Measurements from ENCODE around the gene TIMMDC1. TPM values are rescaled to one million over a fixed set of nuclear protein-coding genes. Genes with fewer than 3 reads are reported as not detected.

TIMMDC1 gene
- polyA plus RNA-seq, 2 donors, result 46.3 to 54.8 TPM

GRCh38 chr3:119481079-119481478 lies 17.3 kb upstream of the TIMMDC1 start:
- Histone ChIP-seq H3K36me3 (ENCODE audit: control insufficient read depth in 2 of 2, insufficient read depth in 2 of 2, low read length in 1 of 2) (peaks cover 5 to 15% of the 10 kb centered on the region in 2 donors), H3K27ac (ENCODE audit: low read depth in 2 of 2, low read length in 1 of 2) (no peak overlapping the region)
- WGBS, 2 donors, result 65 to 76% methylated on average over 2 of the region's 2 CpGs

GRCh38 chr3:119483101-119483500 lies 15.2 kb upstream of the TIMMDC1 start:
- H3K9me3 ChIP-seq (ENCODE audit: control insufficient read depth in 2 of 2, insufficient read depth in 1 of 2, low read depth in 1 of 2, low read length in 1 of 2), result no peaks in the 10 kb centered on the region
- no peak overlapping the region for H3K27ac ChIP-seq (ENCODE audit: low read depth in 2 of 2, low read length in 1 of 2)
- H3K36me3 ChIP-seq (ENCODE audit: control insufficient read depth in 2 of 2, insufficient read depth in 2 of 2, low read length in 1 of 2), result peaks cover 0 to 13% of the 10 kb centered on the region in 2 donors
- 67 to 68% methylated on average over 1 of the region's 1 CpG for WGBS, 2 donors
- no peaks in the 10 kb centered on the region for H3K4me1 ChIP-seq (ENCODE audit: control insufficient read depth in 2 of 2, insufficient read depth in 2 of 2, low read length in 1 of 2)
- no peak overlapping the region for H3K4me3 ChIP-seq (ENCODE audit: low read depth in 1 of 2, low read length in 2 of 2)
- no peaks in the 10 kb centered on the region for H3K27me3 ChIP-seq (ENCODE audit: control insufficient read depth in 1 of 2, insufficient read depth in 2 of 2, low read length in 2 of 2)

More at GRCh38 chr3:119481079-119481478, 17.3 kb upstream of the TIMMDC1 start:
- H3K4me3 ChIP-seq (ENCODE audit: low read depth in 1 of 2, low read length in 2 of 2), result no peak overlapping the region
- no peaks in the 10 kb centered on the region for H3K9me3 ChIP-seq (ENCODE audit: control insufficient read depth in 2 of 2, insufficient read depth in 1 of 2, low read depth in 1 of 2, low read length in 1 of 2)
- H3K27me3 ChIP-seq (ENCODE audit: control insufficient read depth in 1 of 2, insufficient read depth in 2 of 2, low read length in 2 of 2), result no peaks in the 10 kb centered on the region
- no peaks in the 10 kb centered on the region for H3K4me1 ChIP-seq (ENCODE audit: control insufficient read depth in 2 of 2, insufficient read depth in 2 of 2, low read length in 1 of 2)

- Histone ChIP-seq H3K27me3 (ENCODE audit: control insufficient read depth in 1 of 2, insufficient read depth in 2 of 2, low read length in 2 of 2) (no peaks in the 10 kb centered on the region), H3K4me3 (ENCODE audit: low read depth in 1 of 2, low read length in 2 of 2) (no peak overlapping the region), H3K9me3 (ENCODE audit: control insufficient read depth in 2 of 2, insufficient read depth in 1 of 2, low read depth in 1 of 2, low read length in 1 of 2) (no peaks in the 10 kb centered on the region), H3K4me1 (ENCODE audit: control insufficient read depth in 2 of 2, insufficient read depth in 2 of 2, low read length in 1 of 2) (no peaks in the 10 kb centered on the region), H3K36me3 (ENCODE audit: control insufficient read depth in 2 of 2, insufficient read depth in 2 of 2, low read length in 1 of 2) (peaks cover 0 to 11% of the 10 kb centered on the region in 2 donors), H3K27ac (ENCODE audit: low read depth in 2 of 2, low read length in 1 of 2) (no peak overlapping the region)
- WGBS, 2 donors, result 93 to 98% methylated on average over 2 of the region's 2 CpGs
Observed at GRCh38 chr3:119485563-119485962, 12.8 kb upstream of the TIMMDC1 start.

GRCh38 chr3:119490153-119490552 lies 8.2 kb upstream of the TIMMDC1 start:
- H3K27me3 ChIP-seq (ENCODE audit: control insufficient read depth in 1 of 2, insufficient read depth in 2 of 2, low read length in 2 of 2), result no peaks in the 10 kb centered on the region
- peaks cover 3 to 11% of the 10 kb centered on the region in 2 donors for H3K36me3 ChIP-seq (ENCODE audit: control insufficient read depth in 2 of 2, insufficient read depth in 2 of 2, low read length in 1 of 2)
- no peaks in the 10 kb centered on the region for H3K9me3 ChIP-seq (ENCODE audit: control insufficient read depth in 2 of 2, insufficient read depth in 1 of 2, low read depth in 1 of 2, low read length in 1 of 2)
- H3K4me1 ChIP-seq (ENCODE audit: control insufficient read depth in 2 of 2, insufficient read depth in 2 of 2, low read length in 1 of 2), result no peaks in the 10 kb centered on the region
- H3K27ac ChIP-seq (ENCODE audit: low read depth in 2 of 2, low read length in 1 of 2), result no peak overlapping the region
- 88 to 95% methylated on average over 2 of the region's 2 CpGs for WGBS, 2 donors
- no peak overlapping the region for H3K4me3 ChIP-seq (ENCODE audit: low read depth in 1 of 2, low read length in 2 of 2)

GRCh38 chr3:119492128-119492527 lies 6.2 kb upstream of the TIMMDC1 start:
- Histone ChIP-seq H3K36me3 (ENCODE audit: control insufficient read depth in 2 of 2, insufficient read depth in 2 of 2, low read length in 1 of 2) (peaks cover 0 to 3% of the 10 kb centered on the region in 2 donors), H3K4me3 (ENCODE audit: low read depth in 1 of 2, low read length in 2 of 2) (no peak overlapping the region)
- 95% methylated on average over 2 of the region's 2 CpGs for WGBS, 2 donors

GRCh38 chr3:119492810-119493209 lies 5.5 kb upstream of the TIMMDC1 start:
- H3K36me3 ChIP-seq (ENCODE audit: control insufficient read depth in 2 of 2, insufficient read depth in 2 of 2, low read length in 1 of 2), result peaks cover 0 to 3% of the 10 kb centered on the region in 2 donors
- no peaks in the 10 kb centered on the region for H3K27me3 ChIP-seq (ENCODE audit: control insufficient read depth in 1 of 2, insufficient read depth in 2 of 2, low read length in 2 of 2)
- WGBS, 2 donors, result 87 to 90% methylated on average over 3 of the region's 3 CpGs
- no peaks in the 10 kb centered on the region for H3K9me3 ChIP-seq (ENCODE audit: control insufficient read depth in 2 of 2, insufficient read depth in 1 of 2, low read depth in 1 of 2, low read length in 1 of 2)
- H3K4me3 ChIP-seq (ENCODE audit: low read depth in 1 of 2, low read length in 2 of 2), result no peak overlapping the region
- no peaks in the 10 kb centered on the region for H3K4me1 ChIP-seq (ENCODE audit: control insufficient read depth in 2 of 2, insufficient read depth in 2 of 2, low read length in 1 of 2)
- H3K27ac ChIP-seq (ENCODE audit: low read depth in 2 of 2, low read length in 1 of 2), result no peak overlapping the region

More at GRCh38 chr3:119492128-119492527, 6.2 kb upstream of the TIMMDC1 start:
- Histone ChIP-seq H3K4me1 (ENCODE audit: control insufficient read depth in 2 of 2, insufficient read depth in 2 of 2, low read length in 1 of 2) (no peaks in the 10 kb centered on the region), H3K9me3 (ENCODE audit: control insufficient read depth in 2 of 2, insufficient read depth in 1 of 2, low read depth in 1 of 2, low read length in 1 of 2) (no peaks in the 10 kb centered on the region), H3K27me3 (ENCODE audit: control insufficient read depth in 1 of 2, insufficient read depth in 2 of 2, low read length in 2 of 2) (no peaks in the 10 kb centered on the region), H3K27ac (ENCODE audit: low read depth in 2 of 2, low read length in 1 of 2) (no peak overlapping the region)

GRCh38 chr3:119494597-119494996 lies 3.8 kb upstream of the TIMMDC1 start:
- Histone ChIP-seq H3K4me1 (ENCODE audit: control insufficient read depth in 2 of 2, insufficient read depth in 2 of 2, low read length in 1 of 2) (peaks cover 0 to 2% of the 10 kb centered on the region in 2 donors), H3K27ac (ENCODE audit: low read depth in 2 of 2, low read length in 1 of 2) (no peak overlapping the region), H3K36me3 (ENCODE audit: control insufficient read depth in 2 of 2, insufficient read depth in 2 of 2, low read length in 1 of 2) (peaks cover 0 to 3% of the 10 kb centered on the region in 2 donors), H3K9me3 (ENCODE audit: control insufficient read depth in 2 of 2, insufficient read depth in 1 of 2, low read depth in 1 of 2, low read length in 1 of 2) (no peaks in the 10 kb centered on the region), H3K4me3 (ENCODE audit: low read depth in 1 of 2, low read length in 2 of 2) (no peak overlapping the region), H3K27me3 (ENCODE audit: control insufficient read depth in 1 of 2, insufficient read depth in 2 of 2, low read length in 2 of 2) (no peaks in the 10 kb centered on the region)
- 88 to 89% methylated on average over 2 of the region's 2 CpGs for WGBS, 2 donors

GRCh38 chr3:119497820-119498185 lies 544 bp upstream of the TIMMDC1 start:
- H3K4me1 ChIP-seq (ENCODE audit: control insufficient read depth in 2 of 2, insufficient read depth in 2 of 2, low read length in 1 of 2), result peaks cover 0 to 2% of the 10 kb centered on the region in 2 donors
- H3K9me3 ChIP-seq (ENCODE audit: control insufficient read depth in 2 of 2, insufficient read depth in 1 of 2, low read depth in 1 of 2, low read length in 1 of 2), result no peaks in the 10 kb centered on the region
- no peaks in the 10 kb centered on the region for H3K27me3 ChIP-seq (ENCODE audit: control insufficient read depth in 1 of 2, insufficient read depth in 2 of 2, low read length in 2 of 2)
- 7 to 9% methylated on average over 8 of the region's 8 CpGs for WGBS, 2 donors
- H3K27ac ChIP-seq (ENCODE audit: low read depth in 2 of 2, low read length in 1 of 2), result peak overlapping the region; percentile 76 to 97
- H3K4me3 ChIP-seq (ENCODE audit: low read depth in 1 of 2, low read length in 2 of 2), result peak overlapping the region; percentile 78 to 100
- H3K36me3 ChIP-seq (ENCODE audit: control insufficient read depth in 2 of 2, insufficient read depth in 2 of 2, low read length in 1 of 2), result peaks cover 0 to 3% of the 10 kb centered on the region in 2 donors

- Histone ChIP-seq H3K4me1 (ENCODE audit: control insufficient read depth in 2 of 2, insufficient read depth in 2 of 2, low read length in 1 of 2) (peaks cover 0 to 2% of the 10 kb centered on the region in 2 donors), H3K9me3 (ENCODE audit: control insufficient read depth in 2 of 2, insufficient read depth in 1 of 2, low read depth in 1 of 2, low read length in 1 of 2) (no peaks in the 10 kb centered on the region), H3K27me3 (ENCODE audit: control insufficient read depth in 1 of 2, insufficient read depth in 2 of 2, low read length in 2 of 2) (no peaks in the 10 kb centered on the region), H3K4me3 (ENCODE audit: low read depth in 1 of 2, low read length in 2 of 2) (no peak overlapping the region), H3K36me3 (ENCODE audit: control insufficient read depth in 2 of 2, insufficient read depth in 2 of 2, low read length in 1 of 2) (no peaks in the 10 kb centered on the region), H3K27ac (ENCODE audit: low read depth in 2 of 2, low read length in 1 of 2) (no peak overlapping the region)
- 69 to 77% methylated on average over 4 of the region's 4 CpGs for WGBS, 2 donors
Observed at GRCh38 chr3:119500265-119500664, 1.9 kb downstream of the TIMMDC1 start.

- Histone ChIP-seq H3K36me3 (ENCODE audit: control insufficient read depth in 2 of 2, insufficient read depth in 2 of 2, low read length in 1 of 2) (no peaks in the 10 kb centered on the region), H3K27ac (ENCODE audit: low read depth in 2 of 2, low read length in 1 of 2) (no peak overlapping the region), H3K4me3 (ENCODE audit: low read depth in 1 of 2, low read length in 2 of 2) (no peak overlapping the region), H3K27me3 (ENCODE audit: control insufficient read depth in 1 of 2, insufficient read depth in 2 of 2, low read length in 2 of 2) (no peaks in the 10 kb centered on the region), H3K4me1 (ENCODE audit: control insufficient read depth in 2 of 2, insufficient read depth in 2 of 2, low read length in 1 of 2) (peaks cover 0 to 2% of the 10 kb centered on the region in 2 donors), H3K9me3 (ENCODE audit: control insufficient read depth in 2 of 2, insufficient read depth in 1 of 2, low read depth in 1 of 2, low read length in 1 of 2) (no peaks in the 10 kb centered on the region)
- WGBS, 2 donors, result 33 to 41% methylated on average over 2 of the region's 2 CpGs
Observed at GRCh38 chr3:119500901-119501300, 2.6 kb downstream of the TIMMDC1 start.

All from esophagus (tissue), 2 donors.